ENCODE results near the gene UBL3.

UBL3 gene

GRCh38 chr13:29887030-29887557 is 36.7 kb upstream of the UBL3 start:
- no peak overlapping the region for H3K4me3 ChIP-seq (ENCODE audit: low read length)
- TF ChIP-seq CTCF (conservative IDR thresholded peaks at IDR 0.05; ENCODE audit: low read depth, low read length): no peak
- no peak for DNase-seq (ENCODE audit: low read depth)

- DNase-seq (ENCODE audit: low read depth): no peak
- no peak for TF ChIP-seq CTCF (conservative IDR thresholded peaks at IDR 0.05; ENCODE audit: low read depth, low read length)
- H3K4me3 ChIP-seq (ENCODE audit: low read length): no peak overlapping the region
These were observed 36.0 kb upstream of the UBL3 start for GRCh38 chr13:29886446-29886845.

DNA sequence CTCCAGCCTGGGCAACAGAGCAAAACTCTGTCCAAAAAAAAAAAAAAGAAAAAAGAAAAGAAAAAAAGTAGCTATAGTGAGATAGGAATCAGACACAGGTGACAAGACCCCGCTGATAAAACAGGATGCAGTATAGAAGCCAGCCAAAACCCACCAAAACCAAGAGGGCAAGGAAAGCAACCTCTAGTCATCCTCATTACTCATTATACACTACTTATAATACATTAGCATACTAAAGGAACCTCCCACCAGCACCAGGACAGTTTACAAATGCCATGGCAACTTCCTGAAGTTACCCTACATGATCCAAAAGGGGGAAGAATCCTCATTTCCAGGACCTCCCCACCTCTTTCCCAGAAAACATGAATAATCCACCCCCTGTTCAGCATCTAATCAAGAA is 35.6 kb upstream of the UBL3 start:
- H3K4me3 ChIP-seq (ENCODE audit: low read length): no peak overlapping the region
- DNase-seq (ENCODE audit: low read depth): no peak
- no peak for TF ChIP-seq CTCF (conservative IDR thresholded peaks at IDR 0.05; ENCODE audit: low read depth, low read length)

DNA sequence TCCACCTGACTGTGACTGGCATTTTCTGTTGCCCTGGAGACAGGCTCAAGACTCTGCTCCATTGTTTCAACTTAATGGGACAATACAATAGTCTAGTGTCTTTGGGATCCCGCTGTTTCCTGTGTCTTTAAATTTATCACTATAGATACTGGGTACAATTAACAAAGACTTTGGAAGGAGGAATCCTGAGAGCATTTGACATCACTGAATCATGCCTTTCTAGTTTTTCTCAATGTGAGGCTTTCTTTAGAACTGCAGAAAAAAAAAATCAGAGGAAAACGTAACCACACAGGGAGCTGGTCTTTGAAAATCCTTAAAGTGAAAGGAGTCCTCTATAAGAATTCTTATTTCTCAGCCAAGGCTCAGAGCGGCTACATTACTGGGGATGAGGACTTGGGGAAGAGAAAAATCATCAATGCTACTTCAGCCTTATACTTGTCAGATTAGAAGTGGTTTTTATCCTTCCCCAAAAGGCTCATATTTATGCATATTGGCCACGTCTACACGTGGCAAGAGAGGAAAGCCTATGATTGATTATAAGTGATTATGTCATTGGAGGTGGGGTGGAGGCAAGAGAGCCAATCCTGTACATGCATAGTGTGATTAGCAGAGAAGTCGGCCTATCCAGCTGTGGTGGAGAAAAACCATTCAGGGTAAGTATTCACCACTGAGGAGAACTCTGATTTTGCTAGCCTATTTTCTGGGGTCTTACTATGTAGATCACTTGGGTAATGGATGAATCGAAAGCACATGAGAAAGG is 34.4 kb upstream of the UBL3 start:
- DNase-seq (ENCODE audit: low read depth): no peak
- TF ChIP-seq CTCF (conservative IDR thresholded peaks at IDR 0.05; ENCODE audit: low read depth, low read length): no peak
- no peak overlapping the region for H3K4me3 ChIP-seq (ENCODE audit: low read length)

GRCh38 chr13:29883941-29884518 is 33.6 kb upstream of the UBL3 start:
- DNase-seq (ENCODE audit: low read depth): no peak
- H3K4me3 ChIP-seq (ENCODE audit: low read length): no peak overlapping the region
- TF ChIP-seq CTCF (conservative IDR thresholded peaks at IDR 0.05; ENCODE audit: low read depth, low read length): no peak

- no peak overlapping the region for H3K4me3 ChIP-seq (ENCODE audit: low read length)
- DNase-seq (ENCODE audit: low read depth): no peak
- TF ChIP-seq CTCF (conservative IDR thresholded peaks at IDR 0.05; ENCODE audit: low read depth, low read length): no peak
These were observed 31.7 kb upstream of the UBL3 start for GRCh38 chr13:29882076-29882475.

DNA sequence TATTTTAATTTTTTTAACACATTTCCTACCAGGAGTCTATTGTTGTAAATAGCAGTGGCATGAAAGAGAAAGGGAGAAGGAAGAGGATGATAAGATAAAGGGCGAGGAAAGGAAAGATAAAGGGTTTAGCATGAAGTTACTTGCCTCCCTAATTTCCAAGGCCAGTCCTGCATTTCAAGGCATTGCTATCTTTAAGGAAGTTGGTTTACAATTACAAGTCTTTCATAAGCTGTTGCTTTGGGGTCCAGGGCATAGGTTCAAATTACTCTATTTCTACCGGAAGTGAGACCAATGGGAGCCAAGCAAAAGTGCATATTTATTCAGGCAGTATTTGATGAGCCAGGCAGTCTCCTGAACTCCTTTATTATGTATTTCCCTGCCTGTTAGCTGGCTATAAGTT is 27.7 kb upstream of the UBL3 start:
- no peak for TF ChIP-seq CTCF (conservative IDR thresholded peaks at IDR 0.05; ENCODE audit: low read depth, low read length)
- no peak overlapping the region for H3K4me3 ChIP-seq (ENCODE audit: low read length)
- no peak for DNase-seq (ENCODE audit: low read depth)
